Measurements from ENCODE around the gene ST8SIA2. TPM values are rescaled to one million over a fixed set of nuclear protein-coding genes. Genes with fewer than 3 reads are reported as not detected.

ST8SIA2 gene
- polyA plus RNA-seq, 1 donor from 2014 or later, result 24.0 TPM

DNA sequence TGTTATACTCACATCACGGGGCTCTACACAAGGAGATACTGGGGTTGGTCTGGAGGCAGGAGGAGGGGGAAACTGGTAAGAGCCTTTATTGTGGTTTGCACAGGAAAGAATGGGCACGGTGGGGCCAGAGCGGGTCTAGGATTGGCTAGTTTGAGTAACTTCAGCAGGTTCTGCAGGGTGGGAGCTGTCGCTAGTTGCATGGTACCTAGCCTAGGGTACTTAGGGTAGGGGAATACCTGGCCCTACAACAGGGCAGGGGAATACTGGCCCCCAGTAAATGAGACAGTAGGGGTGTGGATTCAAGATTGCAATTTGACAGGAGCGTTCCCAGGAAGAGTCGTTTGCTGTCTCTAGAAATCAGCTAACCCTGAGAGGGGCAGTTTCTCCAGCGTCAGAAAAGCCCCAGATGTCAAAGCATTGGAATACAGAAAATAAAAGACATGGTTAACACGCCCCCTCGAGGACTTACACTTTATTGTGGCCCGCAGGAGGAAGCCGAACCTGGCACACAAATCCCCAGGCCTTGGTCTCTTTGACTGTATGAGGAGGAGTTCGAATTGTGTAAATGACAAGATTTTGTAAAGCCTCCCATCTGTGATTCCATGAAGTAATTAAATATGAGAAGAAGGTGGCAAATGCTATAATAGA, 32.0 kb downstream of the ST8SIA2 start:
- H3K27ac ChIP-seq (ENCODE audit: low read length), result no peak overlapping the region
- H3K4me2 ChIP-seq (ENCODE audit: low read length), result no peak overlapping the region
- H3F3A ChIP-seq (ENCODE audit: insufficient read depth, low read length, poor library complexity, severe bottlenecking), result no peaks in the 10 kb centered on the region
- H3K36me3 ChIP-seq (ENCODE audit: insufficient read depth, low read length), result peaks cover 6% of the 10 kb centered on the region
- H2AFZ ChIP-seq (ENCODE audit: low read depth, low read length), result no peak overlapping the region
- H3K4me3 ChIP-seq (ENCODE audit: low read length), result no peak overlapping the region
- no peaks in the 10 kb centered on the region for H4K20me1 ChIP-seq (ENCODE audit: insufficient read depth)
- H3K9ac ChIP-seq (ENCODE audit: low read length), result no peak overlapping the region
- peaks cover 30% of the 10 kb centered on the region for H3K79me2 ChIP-seq (replicated peaks; ENCODE audit: insufficient read depth, low read length)
- H3K27me3 ChIP-seq (ENCODE audit: insufficient read depth, low read depth, low read length), result no peaks in the 10 kb centered on the region
- no peaks in the 10 kb centered on the region for H3K9me2 ChIP-seq (ENCODE audit: insufficient read depth, low read length)
- no peak for TF ChIP-seq CTCF (IDR thresholded peaks at IDR 0.05; ENCODE audit: poor library complexity, severe bottlenecking)
- TF ChIP-seq EZH2 (IDR thresholded peaks at IDR 0.05; ENCODE audit: borderline replicate concordance, insufficient read depth, low read length, poor library complexity, severe bottlenecking), result no peak
- TF ChIP-seq POLR2AphosphoS5 (IDR thresholded peaks at IDR 0.05), result no peak
- TF ChIP-seq TAF1 (IDR thresholded peaks at IDR 0.05; ENCODE audit: low read depth), result no peak
- no peak for TF ChIP-seq RAD21 (conservative IDR thresholded peaks at IDR 0.05)
- TF ChIP-seq MXI1 (conservative IDR thresholded peaks at IDR 0.05; ENCODE audit: poor library complexity, severe bottlenecking), result no peak
- TF ChIP-seq, protein P1, sequence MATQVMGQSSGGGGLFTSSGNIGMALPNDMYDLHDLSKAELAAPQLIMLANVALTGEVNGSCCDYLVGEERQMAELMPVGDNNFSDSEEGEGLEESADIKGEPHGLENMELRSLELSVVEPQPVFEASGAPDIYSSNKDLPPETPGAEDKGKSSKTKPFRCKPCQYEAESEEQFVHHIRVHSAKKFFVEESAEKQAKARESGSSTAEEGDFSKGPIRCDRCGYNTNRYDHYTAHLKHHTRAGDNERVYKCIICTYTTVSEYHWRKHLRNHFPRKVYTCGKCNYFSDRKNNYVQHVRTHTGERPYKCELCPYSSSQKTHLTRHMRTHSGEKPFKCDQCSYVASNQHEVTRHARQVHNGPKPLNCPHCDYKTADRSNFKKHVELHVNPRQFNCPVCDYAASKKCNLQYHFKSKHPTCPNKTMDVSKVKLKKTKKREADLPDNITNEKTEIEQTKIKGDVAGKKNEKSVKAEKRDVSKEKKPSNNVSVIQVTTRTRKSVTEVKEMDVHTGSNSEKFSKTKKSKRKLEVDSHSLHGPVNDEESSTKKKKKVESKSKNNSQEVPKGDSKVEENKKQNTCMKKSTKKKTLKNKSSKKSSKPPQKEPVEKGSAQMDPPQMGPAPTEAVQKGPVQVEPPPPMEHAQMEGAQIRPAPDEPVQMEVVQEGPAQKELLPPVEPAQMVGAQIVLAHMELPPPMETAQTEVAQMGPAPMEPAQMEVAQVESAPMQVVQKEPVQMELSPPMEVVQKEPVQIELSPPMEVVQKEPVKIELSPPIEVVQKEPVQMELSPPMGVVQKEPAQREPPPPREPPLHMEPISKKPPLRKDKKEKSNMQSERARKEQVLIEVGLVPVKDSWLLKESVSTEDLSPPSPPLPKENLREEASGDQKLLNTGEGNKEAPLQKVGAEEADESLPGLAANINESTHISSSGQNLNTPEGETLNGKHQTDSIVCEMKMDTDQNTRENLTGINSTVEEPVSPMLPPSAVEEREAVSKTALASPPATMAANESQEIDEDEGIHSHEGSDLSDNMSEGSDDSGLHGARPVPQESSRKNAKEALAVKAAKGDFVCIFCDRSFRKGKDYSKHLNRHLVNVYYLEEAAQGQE (IDR thresholded peaks at IDR 0.05; ENCODE audit: borderline replicate concordance), result no peak
- TF ChIP-seq EP300 (conservative IDR thresholded peaks at IDR 0.05; ENCODE audit: poor library complexity, severe bottlenecking), result no peak
- TF ChIP-seq SMC3 (conservative IDR thresholded peaks at IDR 0.05; ENCODE audit: poor library complexity), result no peak
- H3K9me3 ChIP-seq (ENCODE audit: low read length), result no peaks in the 10 kb centered on the region

GRCh38 chr15:92429378-92430068, 35.8 kb downstream of the ST8SIA2 start:
- no peak overlapping the region for H3K27ac ChIP-seq (ENCODE audit: low read length)
- no peak overlapping the region for H2AFZ ChIP-seq (ENCODE audit: low read depth, low read length)
- no peaks in the 10 kb centered on the region for H4K20me1 ChIP-seq (ENCODE audit: insufficient read depth)
- H3K9me3 ChIP-seq (ENCODE audit: low read length), result no peaks in the 10 kb centered on the region
- H3K4me3 ChIP-seq (ENCODE audit: low read length), result no peak overlapping the region
- H3K79me2 ChIP-seq (replicated peaks; ENCODE audit: insufficient read depth, low read length), result peaks cover 21% of the 10 kb centered on the region
- H3K27me3 ChIP-seq (ENCODE audit: insufficient read depth, low read depth, low read length), result no peaks in the 10 kb centered on the region
- TF ChIP-seq RAD21 (conservative IDR thresholded peaks at IDR 0.05) (no peak), SMC3 (conservative IDR thresholded peaks at IDR 0.05; ENCODE audit: poor library complexity) (no peak), TAF1 (IDR thresholded peaks at IDR 0.05; ENCODE audit: low read depth) (no peak), EP300 (conservative IDR thresholded peaks at IDR 0.05; ENCODE audit: poor library complexity, severe bottlenecking) (no peak), EZH2 (IDR thresholded peaks at IDR 0.05; ENCODE audit: borderline replicate concordance, insufficient read depth, low read length, poor library complexity, severe bottlenecking) (no peak), POLR2AphosphoS5 (IDR thresholded peaks at IDR 0.05) (no peak), MXI1 (conservative IDR thresholded peaks at IDR 0.05; ENCODE audit: poor library complexity, severe bottlenecking) (no peak), CTCF (IDR thresholded peaks at IDR 0.05; ENCODE audit: poor library complexity, severe bottlenecking) (no peak)
- TF ChIP-seq, protein P1 (IDR thresholded peaks at IDR 0.05; ENCODE audit: borderline replicate concordance), result no peak
- no peaks in the 10 kb centered on the region for H3K9me2 ChIP-seq (ENCODE audit: insufficient read depth, low read length)
- no peaks in the 10 kb centered on the region for H3K36me3 ChIP-seq (ENCODE audit: insufficient read depth, low read length)
- H3K9ac ChIP-seq (ENCODE audit: low read length), result no peak overlapping the region
- H3K4me2 ChIP-seq (ENCODE audit: low read length), result no peak overlapping the region
- H3F3A ChIP-seq (ENCODE audit: insufficient read depth, low read length, poor library complexity, severe bottlenecking), result no peaks in the 10 kb centered on the region

All from neural cell (in vitro differentiated cells).